ENCODE measurements around the gene CBLB. TPM values are rescaled to one million over a fixed set of nuclear protein-coding genes. Genes with fewer than 3 reads are reported as not detected.

Gene CBLB
- total RNA-seq, 1 donor from 2014 or later: 27.7 TPM

DNA sequence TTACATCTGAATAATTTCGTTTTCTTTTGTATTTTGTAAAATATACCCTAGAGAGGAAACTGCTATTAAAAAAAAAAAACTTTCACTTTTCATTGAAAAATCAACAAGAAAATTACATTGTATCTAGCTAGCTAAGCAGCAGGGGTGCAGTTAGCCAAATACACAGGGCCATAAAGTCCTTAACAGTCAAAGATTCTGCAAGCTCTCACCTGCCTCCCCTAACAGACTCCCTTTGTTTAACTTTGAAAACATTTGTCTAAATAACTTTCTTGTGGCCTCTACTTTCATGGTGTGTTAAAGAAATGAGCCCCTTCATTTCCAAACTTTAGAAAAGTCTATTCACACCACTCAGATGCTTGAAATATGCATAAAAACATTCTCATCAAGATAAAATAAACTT, 23.3 kb downstream of the CBLB start:
- no peak for DNase-seq

DNA sequence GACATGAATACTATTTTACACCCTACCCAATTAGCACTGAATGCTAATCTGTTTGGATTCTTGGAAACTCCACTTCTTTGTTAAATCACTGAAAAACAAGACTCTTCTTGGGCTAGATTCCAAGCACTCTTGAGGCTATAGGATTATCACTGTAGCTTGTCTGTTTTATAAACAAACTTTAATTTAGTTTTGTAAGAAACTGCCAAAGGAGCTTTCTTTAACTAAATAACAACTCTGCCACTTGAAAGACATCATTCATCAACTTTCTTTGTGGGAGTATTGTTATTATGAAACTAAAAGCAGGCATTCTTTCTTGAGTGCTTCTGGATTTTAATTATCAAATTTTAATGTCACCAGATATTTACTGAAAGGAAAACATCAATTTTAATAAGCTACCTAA, 24.1 kb downstream of the CBLB start:
- no peak for DNase-seq

DNA sequence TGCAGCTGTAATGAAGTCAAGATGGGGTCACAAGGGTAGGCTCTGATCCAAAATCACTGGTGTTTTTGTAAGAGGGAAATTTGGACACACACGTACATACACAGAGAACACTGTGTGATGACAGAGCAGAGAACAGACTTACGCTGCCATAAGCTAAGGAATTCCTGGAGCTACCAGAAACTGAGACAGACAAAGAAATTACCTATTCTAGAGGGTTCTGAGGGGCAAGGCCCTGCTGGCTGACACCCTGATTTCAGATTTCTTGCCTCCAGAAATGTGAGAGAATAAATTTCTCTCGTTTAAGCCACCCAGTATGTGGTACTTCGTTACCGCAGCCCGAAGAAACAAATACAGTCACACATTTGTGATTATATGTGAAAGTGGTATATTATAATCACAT, 24.8 kb downstream of the CBLB start:
- no peak for DNase-seq

DNA sequence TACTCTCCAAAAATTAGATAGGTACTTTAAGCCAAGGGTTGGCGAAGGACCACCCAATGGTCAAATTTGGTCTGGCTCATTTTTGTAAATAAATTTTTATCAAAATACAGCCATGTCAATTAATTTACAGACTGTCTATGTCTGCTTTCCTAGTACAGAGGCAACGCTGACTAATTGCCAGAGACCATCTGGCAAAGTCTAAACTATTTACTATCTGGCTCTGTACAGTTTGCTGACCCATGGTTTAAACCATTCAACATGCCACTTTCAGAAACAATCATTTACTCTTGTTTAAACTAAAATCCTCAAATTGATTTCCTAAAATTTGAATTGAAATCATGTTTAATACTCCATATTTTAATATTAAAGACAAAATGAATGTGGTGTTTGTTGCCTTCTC, 25.9 kb downstream of the CBLB start:
- DNase-seq: no peak

DNA sequence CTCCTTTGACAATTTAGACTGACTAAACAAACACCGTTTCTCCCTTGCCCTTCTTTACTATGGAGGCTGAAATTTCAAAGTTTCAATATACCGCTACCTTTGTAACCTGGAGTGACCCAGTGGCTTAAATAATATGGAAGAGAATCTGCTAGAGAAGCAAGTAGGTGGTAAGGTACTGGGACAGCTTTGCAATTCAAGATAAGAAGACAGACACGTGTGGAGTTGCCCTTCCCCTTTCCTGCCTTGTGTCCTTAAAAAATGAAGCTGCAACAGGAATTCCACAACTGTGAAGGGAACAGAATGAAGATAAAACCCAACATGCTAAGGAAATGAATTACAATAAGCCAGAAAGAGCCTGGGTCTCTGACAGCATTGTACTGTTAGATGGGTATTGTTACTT, 26.4 kb downstream of the CBLB start:
- no peak for DNase-seq

DNA sequence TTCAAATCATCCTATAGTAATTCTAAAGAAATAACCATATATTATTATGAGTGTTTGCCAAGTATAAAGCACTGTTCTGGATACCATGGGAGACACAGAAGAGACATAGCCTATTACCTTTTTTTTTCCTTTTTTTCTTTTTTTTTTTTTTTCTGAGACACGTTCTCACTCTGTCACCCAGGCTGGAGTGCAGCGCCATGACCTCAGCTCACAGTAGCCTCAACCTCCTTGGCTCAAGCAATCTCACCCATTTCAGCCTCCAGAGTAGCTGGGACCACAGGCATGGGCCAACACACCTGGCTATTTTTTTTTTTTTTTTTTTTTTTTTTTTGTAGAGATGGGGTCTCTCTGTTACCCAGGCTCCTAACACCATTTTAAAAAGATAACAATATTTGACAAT, 30.9 kb downstream of the CBLB start:
- no peak for DNase-seq

DNA sequence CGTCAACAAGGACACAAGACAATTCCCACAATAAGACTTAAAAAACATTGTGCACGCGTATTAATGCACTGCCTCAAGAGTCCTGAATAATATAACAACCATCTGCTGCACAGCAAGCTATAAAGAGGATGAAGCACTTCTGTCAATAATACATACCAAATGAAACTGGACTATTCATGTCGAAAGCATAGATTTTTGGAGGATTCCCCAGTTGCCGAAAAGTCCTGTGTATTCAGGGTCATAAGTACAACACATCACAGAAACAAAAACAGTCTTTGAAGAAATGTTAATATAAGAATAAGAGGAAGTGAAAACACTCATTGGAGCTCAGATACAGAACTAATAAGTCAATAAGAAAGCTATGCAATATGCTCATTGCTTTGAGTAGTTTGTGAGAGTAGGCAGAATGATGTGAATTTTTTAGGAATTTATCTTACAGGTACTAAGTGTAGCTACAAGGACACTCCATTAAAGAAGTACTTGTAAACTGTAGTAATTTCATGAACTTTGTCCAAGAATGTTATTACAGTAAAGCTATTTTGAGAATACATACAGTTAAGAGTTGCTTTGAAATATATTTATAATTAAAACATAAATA, 31.6 kb downstream of the CBLB start:
- DNase-seq: no peak

DNA sequence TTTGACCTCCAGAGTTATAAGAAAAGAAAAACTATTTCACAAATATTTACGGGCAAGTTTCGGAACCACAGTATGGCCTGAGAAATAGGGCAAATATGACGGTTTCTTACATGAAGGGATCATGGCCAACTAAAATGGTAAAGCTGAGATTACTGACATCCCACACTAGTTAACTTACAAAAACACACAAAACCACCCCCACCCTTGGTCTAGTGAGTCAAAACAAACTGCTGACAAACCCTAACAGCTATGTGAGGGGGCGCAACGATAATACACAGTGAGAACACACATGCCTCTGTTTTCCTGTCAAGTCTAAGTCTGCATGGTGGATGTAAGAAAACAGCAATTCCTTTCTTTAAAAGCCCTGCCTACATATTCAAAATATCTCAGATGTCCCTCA, 32.3 kb downstream of the CBLB start:
- DNase-seq: no peak

DNA sequence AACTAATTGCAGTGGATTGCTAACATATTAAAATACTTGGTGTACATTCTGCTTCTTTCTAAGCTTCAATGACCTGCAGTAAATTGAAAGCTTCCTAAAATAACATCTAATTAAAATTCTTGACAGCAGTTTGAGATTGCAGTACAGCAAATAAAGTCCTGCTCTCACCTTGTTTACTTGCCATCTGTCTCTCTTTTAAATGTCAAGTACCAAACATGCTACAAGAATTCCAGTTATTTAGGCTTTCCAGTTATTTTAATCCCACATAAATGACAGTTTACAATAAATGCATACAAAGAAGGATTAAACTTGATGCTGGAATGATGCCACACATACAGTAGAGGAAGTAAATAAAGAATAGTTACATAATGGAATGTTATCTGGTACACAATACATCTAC, 33.2 kb downstream of the CBLB start:
- DNase-seq: peak; percentile 5

DNA sequence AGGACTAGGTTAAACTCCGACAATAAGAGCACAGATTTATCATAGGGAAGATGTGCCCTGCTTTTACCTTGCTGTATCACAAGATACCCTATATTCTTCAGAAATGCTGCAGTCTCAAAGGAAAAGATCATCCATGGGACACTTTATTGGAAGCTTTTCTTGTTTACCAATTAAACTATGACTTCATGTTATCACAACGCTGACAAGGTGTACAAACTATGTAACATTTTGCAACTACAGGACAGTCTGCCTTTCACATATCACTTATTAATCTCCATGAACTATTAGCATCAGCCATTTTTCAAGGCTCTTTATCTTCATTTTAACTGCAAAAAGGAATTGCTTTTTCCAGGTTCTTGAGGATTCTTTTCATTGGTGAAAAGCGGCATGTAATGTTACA, 34.0 kb downstream of the CBLB start:
- DNase-seq: no peak

DNA sequence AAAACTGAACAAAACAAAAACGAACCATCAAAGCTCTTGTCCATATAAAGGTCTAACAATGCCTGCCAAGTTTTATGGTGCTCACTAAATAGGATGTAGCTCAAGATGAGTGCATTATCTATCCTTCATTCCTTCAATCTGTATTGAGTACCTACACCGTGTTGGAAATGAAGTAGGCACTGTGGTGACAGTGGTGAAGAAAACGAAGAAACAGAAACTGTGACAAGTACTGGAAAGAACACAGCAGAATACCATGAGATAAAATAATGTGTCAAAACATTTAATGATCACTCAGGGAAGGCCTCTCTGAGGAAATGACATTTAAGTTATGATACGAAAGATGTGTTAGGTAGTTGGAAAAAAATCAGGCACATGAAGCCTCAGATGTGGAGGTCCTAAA, 36.2 kb downstream of the CBLB start:
- no peak for DNase-seq

DNA sequence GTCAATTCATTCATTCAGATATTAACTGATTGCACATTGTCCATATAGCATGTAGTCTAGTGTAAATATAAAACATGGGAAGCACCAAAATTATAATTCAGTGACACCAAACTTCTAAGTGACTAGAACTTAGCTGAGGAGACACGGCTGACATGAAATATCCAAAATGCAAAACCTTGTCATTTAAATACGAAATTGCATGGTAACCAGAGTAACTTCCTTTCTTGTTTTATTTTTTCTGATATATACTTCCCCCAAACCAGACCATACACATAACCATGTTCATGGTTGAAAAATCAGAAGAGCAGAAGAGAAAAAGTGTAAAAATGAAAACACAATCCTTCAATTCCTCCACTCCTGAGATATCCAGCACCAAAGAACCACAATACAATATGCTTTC, 38.0 kb downstream of the CBLB start:
- no peak for DNase-seq

DNA sequence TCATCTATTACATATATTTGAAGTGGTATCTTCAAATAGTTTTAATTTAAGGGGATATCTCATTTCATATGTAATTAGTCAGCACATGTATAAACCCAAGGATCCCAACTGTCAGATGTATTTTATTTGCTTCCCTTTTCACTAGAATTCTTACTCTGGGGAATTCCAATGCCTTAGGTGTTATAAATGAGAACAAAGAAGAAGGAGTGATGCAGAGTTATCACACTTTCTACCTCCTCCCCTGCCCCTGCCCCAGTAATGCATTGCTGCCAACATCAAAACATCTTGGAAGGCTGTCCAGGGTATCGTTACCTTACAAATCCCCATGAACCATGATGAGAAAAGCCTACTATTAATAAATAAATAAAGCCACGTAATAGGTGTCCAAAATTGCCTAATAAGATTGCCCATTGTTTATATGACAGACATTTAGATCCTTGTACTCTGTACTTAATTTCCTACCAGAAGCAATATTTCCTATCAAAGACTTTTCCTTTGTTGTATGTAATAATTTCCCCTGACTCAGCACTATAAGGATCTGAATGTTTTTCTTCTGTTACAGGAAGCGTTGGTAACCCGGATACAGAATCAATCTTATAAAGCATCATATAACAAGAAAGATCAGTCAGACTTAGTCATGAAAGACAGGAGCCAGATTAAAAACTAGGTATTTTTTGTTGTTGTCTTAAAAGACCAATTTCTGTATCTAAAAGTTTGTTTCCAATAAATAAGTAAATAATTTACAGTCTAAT, 38.8 kb downstream of the CBLB start:
- peak; percentile 90 for DNase-seq

DNA sequence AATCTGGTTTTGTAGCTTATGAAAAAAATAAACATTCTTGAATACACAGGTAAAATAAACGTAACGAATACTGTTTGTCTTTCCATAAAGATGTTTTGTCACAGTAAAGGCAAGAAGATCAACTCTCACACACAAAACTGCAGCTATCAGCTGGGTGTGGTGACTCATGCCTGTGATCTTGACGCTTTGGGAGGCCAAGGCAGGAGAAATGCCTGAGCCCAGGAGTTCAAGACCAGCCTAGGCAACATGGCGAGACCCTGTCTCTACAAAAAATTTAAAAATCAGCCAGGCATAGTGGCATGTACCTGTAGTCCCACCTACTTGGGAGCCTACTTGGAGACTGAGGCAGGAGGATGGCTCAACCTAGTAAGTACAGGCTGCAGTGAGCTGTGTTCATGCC, 39.6 kb downstream of the CBLB start:
- no peak for DNase-seq

DNA sequence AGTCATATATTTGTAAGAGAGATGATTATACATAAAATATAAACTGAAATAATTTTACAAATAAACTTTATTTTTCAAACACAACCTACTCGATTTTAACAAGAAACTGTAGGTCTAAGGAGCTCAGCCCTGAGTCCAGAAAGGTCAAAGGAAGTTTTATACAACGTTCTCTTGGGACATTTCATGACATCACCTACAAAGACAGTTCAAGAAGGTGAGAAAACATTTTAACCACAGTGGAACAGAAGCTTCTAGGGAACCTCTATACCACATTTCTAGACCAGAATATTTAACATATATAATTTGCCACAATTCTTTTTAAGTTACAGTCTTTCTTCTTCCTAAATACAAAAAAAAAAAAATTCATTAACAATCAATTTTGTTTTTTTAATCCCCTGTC, 40.1 kb downstream of the CBLB start:
- DNase-seq: no peak

DNA sequence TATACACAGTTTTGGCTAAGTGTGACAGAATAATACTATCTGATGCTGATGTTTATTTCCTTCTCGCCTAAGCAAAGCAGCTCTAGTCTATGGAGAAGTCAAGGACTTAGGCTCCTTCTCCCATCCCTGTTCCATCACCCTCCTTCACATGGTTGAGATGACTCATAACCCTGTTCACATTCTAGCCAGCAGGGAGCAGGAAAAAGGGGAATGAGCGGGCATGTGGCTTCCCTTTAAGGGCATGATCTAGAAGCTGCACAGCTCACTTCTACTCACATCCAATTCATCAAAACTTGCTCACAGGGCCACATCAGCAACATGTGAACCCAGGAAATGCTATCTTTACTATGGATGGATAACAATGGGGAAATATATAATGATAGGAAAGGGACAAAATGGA, 40.9 kb downstream of the CBLB start:
- peak; percentile 67 for DNase-seq

DNA sequence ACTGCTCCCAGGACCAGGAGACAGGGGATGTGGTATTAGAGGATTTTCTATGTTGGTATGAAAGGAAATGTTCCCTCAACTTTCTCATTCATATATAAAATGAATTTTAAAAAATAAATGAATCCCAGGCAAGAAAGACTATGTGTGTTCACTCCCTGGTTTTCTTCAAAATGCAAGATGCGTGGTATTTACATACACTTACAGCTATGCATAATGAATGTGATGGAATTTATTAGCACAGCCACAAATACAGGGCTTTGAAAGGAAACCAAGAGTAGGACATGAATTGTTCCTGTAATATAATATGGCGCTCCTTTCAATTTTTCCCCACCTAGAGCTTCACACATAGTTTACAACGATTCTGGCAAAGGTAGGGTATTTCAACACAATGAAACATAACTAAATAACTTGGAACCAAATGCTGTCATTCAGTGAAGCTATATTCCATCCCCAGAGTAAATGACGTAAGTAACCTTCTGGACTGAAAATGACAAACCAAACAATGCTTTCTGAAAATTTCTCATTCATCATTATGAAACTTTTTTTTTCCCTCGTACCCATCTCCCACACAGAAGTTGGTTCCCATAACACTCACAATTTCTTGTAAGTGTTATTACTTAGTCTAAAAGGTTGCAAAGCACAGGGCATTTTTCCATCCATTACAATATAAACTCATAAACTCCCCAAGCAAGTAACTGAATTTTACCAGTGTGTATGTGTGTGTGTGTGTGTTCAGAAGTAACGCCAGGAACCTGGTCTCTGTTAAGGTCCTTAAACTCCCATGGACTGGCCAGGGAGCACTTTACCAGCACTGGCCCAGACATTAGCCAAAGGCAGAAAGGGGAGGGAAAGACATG, 41.8 kb downstream of the CBLB start:
- DNase-seq: no peak

DNA sequence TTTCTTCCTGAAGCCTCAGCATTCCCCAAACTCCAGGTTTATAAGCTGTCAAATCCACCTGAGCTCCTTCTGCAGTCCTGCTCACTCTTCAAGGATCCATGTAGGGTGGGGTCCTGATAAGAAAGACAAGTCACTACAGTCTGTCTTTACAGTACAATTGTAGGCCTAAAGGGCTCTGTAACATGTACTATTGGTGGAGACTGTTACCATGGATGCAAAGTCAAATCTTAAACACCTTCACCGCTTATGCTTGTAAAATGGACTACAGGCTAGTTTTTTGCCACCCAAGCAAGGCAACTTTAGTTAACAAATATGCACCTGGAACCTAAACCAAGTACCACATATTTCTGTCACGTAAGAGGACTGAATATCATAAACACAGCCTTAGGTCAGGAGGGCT, 44.7 kb downstream of the CBLB start:
- DNase-seq: no peak

DNA sequence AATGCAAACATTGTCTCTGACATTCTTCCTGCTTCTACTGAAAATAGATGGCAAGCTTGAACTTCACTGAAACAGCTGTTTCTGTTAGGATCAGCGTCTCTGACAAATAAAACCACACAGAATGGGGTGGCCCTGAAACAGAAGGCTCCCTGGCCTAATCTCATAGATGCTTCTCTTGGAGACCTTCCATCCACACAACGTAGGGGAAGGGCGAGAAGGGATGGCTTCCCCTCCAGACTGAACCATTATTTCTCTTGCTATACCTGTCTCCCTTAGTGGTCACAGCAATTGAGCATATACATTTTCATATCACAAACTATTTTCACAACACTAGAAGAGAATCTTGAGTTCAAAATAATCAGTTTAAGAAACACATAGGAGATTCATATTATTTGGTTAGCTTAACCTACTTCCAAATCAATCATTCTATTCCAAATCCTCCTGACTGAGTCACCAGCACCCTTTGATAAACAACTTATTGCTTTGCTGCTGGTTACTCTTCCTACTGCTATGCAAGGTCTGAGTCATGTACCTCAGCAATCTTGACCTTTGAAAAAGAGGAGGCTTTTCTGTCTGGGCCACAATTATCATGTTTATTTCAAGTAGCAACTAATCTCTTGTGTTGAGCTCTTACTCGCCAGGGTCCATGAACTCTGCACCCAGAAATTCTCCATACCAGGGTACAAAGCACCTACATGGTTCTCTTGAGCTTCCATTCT, 45.5 kb downstream of the CBLB start:
- peak; percentile 62 for DNase-seq

DNA sequence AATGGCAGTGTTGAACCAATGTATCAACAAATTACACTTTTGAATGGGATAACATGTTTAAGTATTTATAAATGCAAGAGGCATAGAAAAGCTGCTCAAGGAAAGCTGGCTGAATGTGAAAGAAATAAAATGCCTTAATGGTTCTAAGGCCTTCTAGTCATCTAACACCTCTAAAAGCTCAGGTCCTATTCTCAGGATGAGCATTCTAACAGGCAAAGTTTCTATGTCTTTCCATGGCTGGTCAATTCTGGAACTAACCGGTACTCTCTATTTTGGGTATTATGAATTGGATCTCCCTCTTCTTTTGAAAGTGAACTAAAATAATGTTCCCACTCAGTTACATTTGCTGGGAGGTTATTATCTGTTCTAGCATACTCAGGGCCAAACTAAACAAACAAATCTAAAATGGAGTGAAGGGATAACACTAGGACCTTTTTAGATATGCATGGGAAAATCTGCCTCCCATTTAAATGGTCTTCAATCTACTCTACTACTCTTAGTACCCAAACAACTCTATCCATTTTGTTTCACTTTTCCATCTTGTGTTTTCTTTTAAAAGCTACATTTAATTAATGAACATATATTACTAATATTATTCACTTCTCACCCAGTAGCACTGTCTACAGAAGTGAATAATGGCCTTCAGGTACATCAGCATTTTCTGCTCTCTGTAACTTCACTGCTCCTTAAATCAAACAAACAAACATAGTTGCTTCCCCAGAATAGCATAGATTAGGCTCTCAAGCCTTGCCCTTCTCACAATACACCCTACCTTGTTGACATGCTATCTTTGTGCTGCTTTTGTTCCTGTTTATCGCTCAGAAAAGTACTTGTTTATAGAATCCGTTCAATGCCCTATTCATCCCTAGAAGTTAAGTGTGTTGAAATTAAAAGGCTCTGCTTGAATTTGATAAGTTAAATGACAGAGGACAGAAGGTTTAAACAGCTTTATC, 46.4 kb downstream of the CBLB start:
- DNase-seq: no peak

DNA sequence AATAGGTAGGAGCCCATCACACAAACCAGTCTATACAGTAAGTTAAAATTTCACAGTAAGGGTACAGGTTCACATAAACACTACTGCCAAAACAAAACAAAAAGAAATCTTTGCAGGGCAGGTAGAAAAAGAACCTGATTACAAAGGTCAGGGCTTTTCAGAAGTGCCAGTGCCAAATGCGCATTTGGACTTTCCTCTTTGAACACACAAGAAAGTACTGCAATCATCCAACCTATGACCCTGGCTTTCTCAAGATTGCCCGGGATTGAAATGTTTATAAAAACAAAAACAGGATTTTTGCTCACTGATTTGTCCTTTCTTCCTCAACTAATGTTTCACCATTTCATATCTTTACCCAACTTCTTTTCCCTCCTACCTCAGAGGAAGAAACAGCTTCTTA, 47.4 kb downstream of the CBLB start:
- DNase-seq: no peak

DNA sequence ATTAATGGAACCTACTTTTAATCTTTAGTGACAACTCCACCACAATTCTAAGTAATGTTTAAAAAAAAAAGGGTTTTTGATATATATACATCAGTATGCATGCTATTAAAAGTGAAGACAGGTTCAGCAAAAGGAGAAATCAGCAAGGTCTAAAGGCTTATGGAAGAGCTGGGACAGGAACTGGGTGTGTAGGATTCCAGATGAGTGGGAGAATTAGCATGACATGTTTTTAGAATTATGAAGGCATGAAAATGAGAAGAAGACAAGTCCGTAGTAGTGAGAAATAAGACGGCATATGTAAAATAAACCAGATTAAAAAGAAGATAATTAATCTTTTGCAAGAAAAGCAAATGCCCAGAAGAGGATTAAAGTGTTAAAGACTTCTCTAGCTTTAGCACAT, 52.0 kb downstream of the CBLB start:
- no peak for DNase-seq
